ENCODE data around the gene PLEKHG2. TPM values are rescaled to one million over a fixed set of nuclear protein-coding genes. Genes with fewer than 3 reads are reported as not detected.
"Not testable (repeated sequence)": the region's sequence is repeated elsewhere in the genome, so short reads cannot be mapped to it uniquely, and the experiment has no call there.

PLEKHG2 gene
- total RNA-seq, 2 experiments from 2014 or later: 30.4 to 65.9 TPM

DNA sequence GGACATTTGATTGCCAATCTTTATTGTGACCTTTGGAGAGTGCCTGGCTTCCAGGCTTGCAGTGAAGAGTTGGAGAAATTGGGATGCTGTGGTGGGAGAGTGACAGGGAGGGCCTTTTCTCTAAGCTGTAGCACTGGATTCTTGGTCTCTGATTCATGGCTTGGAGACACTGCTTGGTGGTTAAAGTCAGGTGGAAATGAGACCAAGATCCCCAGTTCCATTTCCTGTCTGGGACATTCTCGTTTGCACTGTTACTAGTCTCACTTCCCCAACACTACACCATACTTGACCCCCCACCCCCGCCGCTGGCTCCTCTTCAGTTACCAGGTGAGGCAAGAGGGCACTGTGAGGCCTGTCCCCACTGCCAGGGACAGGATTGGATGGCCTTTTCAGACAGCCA lies 35.8 kb downstream of the PLEKHG2 start:
- H3K4me3 ChIP-seq (ENCODE audit: low read depth, low read length, poor library complexity, severe bottlenecking): peak overlapping the region; percentile 92
- CTCF ChIA-PET (ENCODE audit: unreplicated experiment): interaction anchor here (0.9 kb wide), 1 partner anchor 12 kb away, joined by 3 read pairs; the partner anchor contains the start of gene RPS16
- H3K4me2 ChIP-seq (ENCODE audit: low read length): peak overlapping the region; percentile 72
- peak overlapping the region; percentile 72 for H3K27ac ChIP-seq (ENCODE audit: low read depth, low read length, poor library complexity, severe bottlenecking)
- H3K9me3 ChIP-seq (ENCODE audit: low read length): no peaks in the 10 kb centered on the region
- BruUV-seq (replicated peaks): no TSS peak
- DNase-seq (ENCODE audit: low spot score): peak; percentile 76
- peaks cover 62% of the 10 kb centered on the region for H3K36me3 ChIP-seq (ENCODE audit: insufficient read depth, low read length)
- intact Hi-C loops (cut with micrococcal nuclease; ENCODE audit: unreplicated experiment): no loop called here
- peaks cover 87% of the 10 kb centered on the region for H3K79me2 ChIP-seq (ENCODE audit: insufficient read depth, low read depth, low read length)
- POLR2A ChIA-PET: interaction anchor here (0.7 to 1.7 kb wide), 3 partner anchors 13 to 32 kb away, joined by 3 to 9 read pairs (median 5); partner anchors contain the start of genes RPS16 and TIMM50
- H3K9me2 ChIP-seq (ENCODE audit: insufficient read depth, low read length): no peaks in the 10 kb centered on the region
- 0 out of 2 replicates have a peak, but pooled peaks cover 7% of the 10 kb centered on the region for H4K20me1 ChIP-seq (ENCODE audit: insufficient read depth, low read length)
- H3K4me1 ChIP-seq (ENCODE audit: insufficient read depth, low read length, poor library complexity, severe bottlenecking): peaks cover 44% of the 10 kb centered on the region
- H2AFZ ChIP-seq (ENCODE audit: low read length): no peak overlapping the region
- no peak for TF ChIP-seq EZH2phosphoT487 (IDR thresholded peaks at IDR 0.05; ENCODE audit: borderline replicate concordance, low read depth, low read length)
- TF ChIP-seq, protein P1, sequence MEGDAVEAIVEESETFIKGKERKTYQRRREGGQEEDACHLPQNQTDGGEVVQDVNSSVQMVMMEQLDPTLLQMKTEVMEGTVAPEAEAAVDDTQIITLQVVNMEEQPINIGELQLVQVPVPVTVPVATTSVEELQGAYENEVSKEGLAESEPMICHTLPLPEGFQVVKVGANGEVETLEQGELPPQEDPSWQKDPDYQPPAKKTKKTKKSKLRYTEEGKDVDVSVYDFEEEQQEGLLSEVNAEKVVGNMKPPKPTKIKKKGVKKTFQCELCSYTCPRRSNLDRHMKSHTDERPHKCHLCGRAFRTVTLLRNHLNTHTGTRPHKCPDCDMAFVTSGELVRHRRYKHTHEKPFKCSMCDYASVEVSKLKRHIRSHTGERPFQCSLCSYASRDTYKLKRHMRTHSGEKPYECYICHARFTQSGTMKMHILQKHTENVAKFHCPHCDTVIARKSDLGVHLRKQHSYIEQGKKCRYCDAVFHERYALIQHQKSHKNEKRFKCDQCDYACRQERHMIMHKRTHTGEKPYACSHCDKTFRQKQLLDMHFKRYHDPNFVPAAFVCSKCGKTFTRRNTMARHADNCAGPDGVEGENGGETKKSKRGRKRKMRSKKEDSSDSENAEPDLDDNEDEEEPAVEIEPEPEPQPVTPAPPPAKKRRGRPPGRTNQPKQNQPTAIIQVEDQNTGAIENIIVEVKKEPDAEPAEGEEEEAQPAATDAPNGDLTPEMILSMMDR (conservative IDR thresholded peaks at IDR 0.05; ENCODE audit: low read length): no peak

DNA sequence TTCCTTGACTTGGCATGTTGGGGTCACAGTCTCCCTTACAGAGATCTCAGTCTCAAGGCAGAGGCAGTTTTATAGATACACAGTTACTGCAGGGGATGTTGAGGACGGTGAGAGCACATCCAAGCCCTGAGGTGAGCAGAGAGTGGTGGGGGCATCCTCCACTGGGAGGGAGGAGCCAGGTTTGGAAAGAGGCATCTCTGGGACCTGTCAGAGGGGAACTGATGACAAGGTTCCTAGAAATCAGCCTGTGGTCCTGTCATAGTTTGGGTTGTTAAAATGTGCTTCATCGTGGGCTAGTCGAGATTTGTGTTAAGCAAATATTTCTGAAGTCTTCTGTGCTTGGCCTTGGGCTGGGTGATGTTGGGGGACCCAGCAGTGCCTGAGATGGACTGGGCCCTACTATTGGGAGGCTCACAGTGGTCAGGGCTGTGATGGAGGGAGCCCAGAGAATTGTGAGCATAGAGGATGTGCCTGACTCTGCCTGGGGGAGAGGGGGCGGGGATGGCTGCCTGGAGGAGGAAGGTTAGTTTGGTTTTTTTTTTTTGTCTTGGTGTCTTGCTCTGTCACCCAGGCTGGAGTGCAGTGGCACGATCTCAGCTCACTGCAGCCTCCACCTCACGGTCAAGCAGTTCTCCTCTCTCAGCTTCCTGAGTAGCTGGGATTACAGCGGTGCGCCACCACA lies 36.8 kb downstream of the PLEKHG2 start:
- Histone ChIP-seq H3K36me3 (ENCODE audit: insufficient read depth, low read length) (peaks cover 72% of the 10 kb centered on the region), H3K79me2 (ENCODE audit: insufficient read depth, low read depth, low read length) (peaks cover 93% of the 10 kb centered on the region), H3K9me2 (ENCODE audit: insufficient read depth, low read length) (no peaks in the 10 kb centered on the region), H2AFZ (ENCODE audit: low read length) (no peak overlapping the region), H4K20me1 (ENCODE audit: insufficient read depth, low read length) (0 out of 2 replicates have a peak, but pooled peaks cover 7% of the 10 kb centered on the region), H3K9me3 (ENCODE audit: low read length) (no peaks in the 10 kb centered on the region), H3K4me2 (ENCODE audit: low read length) (peak overlapping the region; percentile 72), H3K4me3 (ENCODE audit: low read depth, low read length, poor library complexity, severe bottlenecking) (peak overlapping the region; percentile 92), H3K4me1 (ENCODE audit: insufficient read depth, low read length, poor library complexity, severe bottlenecking) (peaks cover 44% of the 10 kb centered on the region), H3K27ac (ENCODE audit: low read depth, low read length, poor library complexity, severe bottlenecking) (peak overlapping the region; percentile 72)
- no TSS peak for BruUV-seq (replicated peaks)
- TF ChIP-seq EZH2phosphoT487 (IDR thresholded peaks at IDR 0.05; ENCODE audit: borderline replicate concordance, low read depth, low read length): no peak
- TF ChIP-seq, protein P1 (conservative IDR thresholded peaks at IDR 0.05; ENCODE audit: low read length): no peak
- intact Hi-C loops (cut with micrococcal nuclease; ENCODE audit: unreplicated experiment): no loop called here
- CTCF ChIA-PET (ENCODE audit: unreplicated experiment): interaction anchor here (0.9 kb wide), 1 partner anchor 13 kb away, joined by 3 read pairs; the partner anchor contains the start of gene RPS16
- DNase-seq (ENCODE audit: low spot score): peak; percentile 38
- POLR2A ChIA-PET: interaction anchor here (0.6 to 0.8 kb wide), 3 partner anchors 9 to 1426 kb away, joined by 3 to 4 read pairs (median 4); no protein-coding TSS in a partner anchor

DNA sequence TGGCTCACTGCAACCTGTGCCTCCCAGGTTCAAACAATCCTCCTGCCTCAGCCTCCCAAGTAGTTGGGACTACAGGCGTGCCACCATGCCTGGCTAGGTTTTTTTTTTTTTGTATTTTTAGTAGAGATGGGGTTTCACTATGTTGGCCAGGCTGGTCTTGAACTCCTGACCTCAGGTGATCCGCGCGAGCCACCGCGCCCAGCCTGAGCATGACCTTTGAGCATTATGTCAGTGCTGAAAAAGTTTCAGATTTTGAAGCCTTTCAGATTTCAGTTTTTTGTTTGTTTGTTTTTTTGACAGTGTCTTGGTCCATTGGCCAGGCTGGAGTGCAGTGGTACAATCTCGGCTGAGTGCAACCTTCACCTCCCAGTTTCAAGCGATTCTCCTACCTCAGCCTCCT lies 38.8 kb downstream of the PLEKHG2 start:
- H2AFZ ChIP-seq (ENCODE audit: low read length); CTCF ChIA-PET (ENCODE audit: unreplicated experiment); POLR2A ChIA-PET; H3K9me3 ChIP-seq (ENCODE audit: low read length); H3K9me2 ChIP-seq (ENCODE audit: insufficient read depth, low read length); H4K20me1 ChIP-seq (ENCODE audit: insufficient read depth, low read length); DNase-seq (ENCODE audit: low spot score); BruUV-seq (replicated peaks); H3K4me3 ChIP-seq (ENCODE audit: low read depth, low read length, poor library complexity, severe bottlenecking); intact Hi-C loops (cut with micrococcal nuclease; ENCODE audit: unreplicated experiment); H3K27ac ChIP-seq (ENCODE audit: low read depth, low read length, poor library complexity, severe bottlenecking); H3K4me2 ChIP-seq (ENCODE audit: low read length): not testable (repeated sequence)
- peaks cover 44% of the 10 kb centered on the region for H3K4me1 ChIP-seq (ENCODE audit: insufficient read depth, low read length, poor library complexity, severe bottlenecking)
- H3K36me3 ChIP-seq (ENCODE audit: insufficient read depth, low read length): peaks cover 90% of the 10 kb centered on the region
- H3K79me2 ChIP-seq (ENCODE audit: insufficient read depth, low read depth, low read length): peaks cover 85% of the 10 kb centered on the region

All from OCI-LY7 (cell line).